RWPE2 (cell line): ENCODE data around the gene C2orf76.

Experiments used
- ATAC-seq: fragments of 200-7000 bp; cut with Tn5 transposase; 3 replicates; pipeline ENCODE4 v1.9.1; 2021; ENCODE audit warnings: low read depth
- DNase-seq: peaks from one replicate; pipeline ENCODE4 v3.0.0-alpha.2; 2020; ENCODE audit warnings: low spot score
- H3K27ac ChIP-seq: fragments of 450-650 bp; 2 replicates; pipeline ENCODE4 v1.5.1; 2017; ENCODE audit warnings: mild to moderate bottlenecking; ENCODE audit not compliant: poor library complexity, severe bottlenecking
- H3K27me3 ChIP-seq: fragments of 250-450 bp; sonication (Bioruptor Pico); 2 replicates; pipeline ENCODE4 v1.5.1; 2021; ENCODE audit warnings: mild to moderate bottlenecking, moderate library complexity; ENCODE audit not compliant: insufficient read depth, poor library complexity, severe bottlenecking
- H3K36me3 ChIP-seq: fragments of 250-450 bp; sonication (Bioruptor Pico); 2 replicates; pipeline ENCODE4 v1.5.1; 2020; ENCODE audit warnings: low read depth, mild to moderate bottlenecking, moderate library complexity
- H3K4me1 ChIP-seq: fragments of 250-450 bp; sonication (Bioruptor Pico); 2 replicates; pipeline ENCODE4 v1.5.1; 2021; ENCODE audit warnings: mild to moderate bottlenecking, moderate library complexity; ENCODE audit not compliant: insufficient read depth, poor library complexity, severe bottlenecking
- H3K4me3 ChIP-seq: fragments of 250-450 bp; sonication (Bioruptor Pico); 2 replicates; pipeline ENCODE4 v1.5.1; 2021; ENCODE audit warnings: mild to moderate bottlenecking, moderate library complexity; ENCODE audit not compliant: severe bottlenecking
- H3K9me3 ChIP-seq: fragments of 250-450 bp; sonication (Bioruptor Pico); 2 replicates; pipeline ENCODE4 v1.5.1; 2021; ENCODE audit warnings: mild to moderate bottlenecking, moderate library complexity; ENCODE audit not compliant: severe bottlenecking
- TF ChIP-seq, protein P1 (sequence below): fragments of 450-650 bp; IDR thresholded peaks from one replicate; pipeline ENCODE4 v1.5.1; 2017; ENCODE audit warnings: mild to moderate bottlenecking, moderate library complexity; ENCODE audit not compliant: poor library complexity, severe bottlenecking

The C2orf76 gene

DNA sequence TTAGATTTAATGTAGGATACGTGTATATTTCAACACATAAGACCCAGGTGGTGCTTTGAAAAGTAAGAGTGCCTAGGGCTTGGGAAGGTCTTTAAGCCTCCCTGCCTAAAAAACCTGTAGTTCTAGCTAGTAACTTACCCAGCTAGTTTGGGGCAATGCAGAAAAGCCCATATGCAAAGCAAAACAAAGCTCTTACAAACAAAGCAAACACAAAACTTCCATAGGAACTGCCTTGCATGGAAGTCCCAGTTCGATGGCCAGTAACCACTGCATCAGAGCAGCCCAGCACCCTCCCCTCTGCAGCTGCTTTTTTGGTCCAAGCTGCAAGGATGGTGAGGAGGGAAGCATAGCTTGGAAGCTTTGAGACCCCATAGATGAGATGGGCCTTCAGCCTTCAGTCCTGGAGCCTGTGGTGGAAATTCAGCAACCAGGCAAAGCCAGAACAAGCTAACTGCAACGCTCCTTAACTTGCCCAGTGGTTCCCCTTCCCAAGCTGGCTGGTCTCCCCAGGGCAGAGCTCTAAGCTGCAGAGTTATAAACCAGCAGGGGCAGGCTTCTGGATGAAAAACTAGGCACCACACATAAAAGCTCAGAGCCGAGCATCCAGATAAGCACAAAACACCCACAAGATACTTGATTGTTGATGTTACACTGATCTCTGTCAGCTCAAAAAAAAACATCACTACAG, 16.2 kb downstream of the C2orf76 start:
- H3K36me3 ChIP-seq: no peaks in the 10 kb centered on the region
- no peak overlapping the region for H3K27ac ChIP-seq
- ATAC-seq (no peak; the same call in 2 of the 3 replicates), DNase-seq (no peak)
- H3K27me3 ChIP-seq: no peaks in the 10 kb centered on the region
- TF ChIP-seq, protein P1, sequence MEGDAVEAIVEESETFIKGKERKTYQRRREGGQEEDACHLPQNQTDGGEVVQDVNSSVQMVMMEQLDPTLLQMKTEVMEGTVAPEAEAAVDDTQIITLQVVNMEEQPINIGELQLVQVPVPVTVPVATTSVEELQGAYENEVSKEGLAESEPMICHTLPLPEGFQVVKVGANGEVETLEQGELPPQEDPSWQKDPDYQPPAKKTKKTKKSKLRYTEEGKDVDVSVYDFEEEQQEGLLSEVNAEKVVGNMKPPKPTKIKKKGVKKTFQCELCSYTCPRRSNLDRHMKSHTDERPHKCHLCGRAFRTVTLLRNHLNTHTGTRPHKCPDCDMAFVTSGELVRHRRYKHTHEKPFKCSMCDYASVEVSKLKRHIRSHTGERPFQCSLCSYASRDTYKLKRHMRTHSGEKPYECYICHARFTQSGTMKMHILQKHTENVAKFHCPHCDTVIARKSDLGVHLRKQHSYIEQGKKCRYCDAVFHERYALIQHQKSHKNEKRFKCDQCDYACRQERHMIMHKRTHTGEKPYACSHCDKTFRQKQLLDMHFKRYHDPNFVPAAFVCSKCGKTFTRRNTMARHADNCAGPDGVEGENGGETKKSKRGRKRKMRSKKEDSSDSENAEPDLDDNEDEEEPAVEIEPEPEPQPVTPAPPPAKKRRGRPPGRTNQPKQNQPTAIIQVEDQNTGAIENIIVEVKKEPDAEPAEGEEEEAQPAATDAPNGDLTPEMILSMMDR: no peak
- no peak overlapping the region for H3K4me3 ChIP-seq
- no peaks in the 10 kb centered on the region for H3K4me1 ChIP-seq
- no peaks in the 10 kb centered on the region for H3K9me3 ChIP-seq

DNA sequence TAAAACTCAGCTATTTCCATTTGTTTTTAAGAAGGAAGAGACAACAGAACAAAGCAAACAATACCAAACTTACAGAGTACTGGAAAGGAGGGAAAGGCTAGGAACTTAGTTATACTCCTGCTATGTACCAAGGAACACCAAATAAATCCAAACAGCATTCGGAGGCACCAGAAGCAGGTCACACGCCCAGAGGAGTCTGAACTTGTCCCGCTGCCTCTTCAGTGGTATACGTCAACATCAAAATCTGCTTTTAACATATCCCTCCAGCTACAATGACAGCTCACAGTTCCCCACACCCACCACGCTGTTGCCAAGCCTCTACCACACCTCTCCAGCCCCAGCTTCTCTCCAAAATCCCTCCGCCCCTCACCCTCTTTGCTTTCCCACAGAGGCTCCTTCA, 17.3 kb downstream of the C2orf76 start:
- TF ChIP-seq, protein P1: no peak
- Histone ChIP-seq H3K36me3 (no peaks in the 10 kb centered on the region), H3K9me3 (no peaks in the 10 kb centered on the region), H3K4me1 (no peaks in the 10 kb centered on the region), H3K27ac (no peak overlapping the region), H3K27me3 (no peaks in the 10 kb centered on the region), H3K4me3 (no peak overlapping the region)
- no peak for DNase-seq
- ATAC-seq: peak; percentile 33; the same call in 2 of the 3 replicates

DNA sequence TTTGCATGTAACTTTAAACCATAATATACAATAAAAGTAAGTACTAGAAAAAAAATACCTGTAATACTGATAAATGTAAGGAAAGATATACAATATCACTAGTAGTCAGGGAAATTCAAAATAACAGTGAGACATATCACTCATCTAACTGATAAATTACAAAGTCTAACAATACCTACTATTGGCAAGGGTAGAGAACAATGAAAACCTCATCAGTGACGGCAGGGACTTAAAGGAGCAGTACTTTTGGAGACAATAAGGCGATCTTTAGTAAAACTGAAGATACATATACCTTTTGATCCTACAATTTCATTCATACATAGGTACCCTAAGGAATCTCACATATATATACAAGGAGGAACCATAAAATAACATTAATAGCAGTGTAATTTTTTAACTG, 24.9 kb downstream of the C2orf76 start:
- Histone ChIP-seq H3K9me3 (no peaks in the 10 kb centered on the region), H3K4me3 (no peak overlapping the region), H3K36me3 (no peaks in the 10 kb centered on the region), H3K27me3 (no peaks in the 10 kb centered on the region), H3K4me1 (no peaks in the 10 kb centered on the region), H3K27ac (no peak overlapping the region)
- no peak for DNase-seq
- TF ChIP-seq, protein P1: no peak
- no peak for ATAC-seq

DNA sequence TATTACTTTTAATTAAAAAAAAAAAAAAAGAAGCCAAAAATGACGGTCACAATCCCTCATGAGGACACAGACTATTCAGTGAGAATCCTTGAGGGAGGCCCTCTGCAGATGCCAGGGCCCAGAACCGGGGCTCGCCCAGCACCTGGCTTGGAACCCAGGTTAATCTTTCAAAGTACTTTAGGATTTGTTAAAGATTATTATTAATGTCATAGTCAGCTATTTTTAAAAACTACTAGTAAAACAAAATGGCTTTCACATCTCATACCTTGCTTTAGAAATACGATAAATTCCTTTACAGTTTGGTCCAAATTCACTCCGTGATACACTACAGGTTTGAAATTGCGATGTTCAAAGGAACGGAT, 27.1 kb downstream of the C2orf76 start:
- Histone ChIP-seq H3K9me3 (no peaks in the 10 kb centered on the region), H3K27ac (no peak overlapping the region), H3K4me1 (no peaks in the 10 kb centered on the region), H3K27me3 (no peaks in the 10 kb centered on the region), H3K4me3 (no peak overlapping the region), H3K36me3 (no peaks in the 10 kb centered on the region)
- TF ChIP-seq, protein P1: no peak
- DNase-seq (no peak), ATAC-seq (no peak)

DNA sequence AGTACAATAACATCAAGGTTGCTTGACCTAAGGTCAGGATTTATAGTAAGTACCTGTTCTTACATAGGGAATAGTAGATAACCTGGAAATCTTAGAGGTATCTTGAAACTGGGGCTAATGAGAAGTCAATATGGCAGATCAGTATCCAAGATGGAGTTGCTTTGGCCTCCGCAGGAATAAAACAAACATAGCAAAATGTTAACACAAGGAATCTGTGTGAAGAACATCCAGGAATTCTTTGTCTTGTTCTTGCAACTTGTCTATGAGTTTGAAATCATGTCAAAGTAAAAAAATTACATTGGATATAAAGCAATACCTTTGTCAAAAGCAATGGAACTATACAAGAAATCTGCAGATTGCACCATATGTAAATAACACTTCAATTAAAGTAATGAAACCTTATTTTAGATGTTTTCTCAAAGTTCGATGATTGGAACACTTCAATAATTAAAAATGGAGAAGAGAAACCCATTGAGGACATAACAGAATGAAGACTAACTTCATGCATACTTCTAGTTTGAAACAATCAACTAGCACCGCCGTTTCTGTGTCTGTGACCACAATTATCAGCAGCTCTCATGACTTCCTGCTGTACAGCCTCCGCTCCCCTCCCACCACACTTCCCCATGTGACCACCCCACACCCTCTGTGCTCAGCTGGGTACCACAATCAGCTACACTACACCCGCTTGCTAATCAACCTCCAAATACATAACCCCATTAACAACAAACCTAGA, 27.6 kb downstream of the C2orf76 start:
- no peak overlapping the region for H3K27ac ChIP-seq
- no peaks in the 10 kb centered on the region for H3K9me3 ChIP-seq
- DNase-seq (no peak), ATAC-seq (no peak)
- H3K4me3 ChIP-seq: no peak overlapping the region
- H3K36me3 ChIP-seq: no peaks in the 10 kb centered on the region
- H3K4me1 ChIP-seq: no peaks in the 10 kb centered on the region
- no peaks in the 10 kb centered on the region for H3K27me3 ChIP-seq
- TF ChIP-seq, protein P1: no peak
